K562 (cell line): ENCODE measurements around the gene SLC15A1. TPM values are rescaled to one million over a fixed set of nuclear protein-coding genes. Genes with fewer than 3 reads are reported as not detected.

Experiments
- ATAC-seq: fragments of 200-7000 bp; cut with Tn5 transposase; 3 replicates; pipeline ENCODE4 v1.9.1; 2020; ENCODE audit warnings: moderate library complexity
- BruUV-seq: library from RNA; stranded (reverse); fragments of 400-500 nt; replicated peaks from 2 replicates; lab custom pipeline; 2021; lab: Mats Ljungman, UMichigan
- CTCF ChIA-PET: fragments of 300-600 bp; formaldehyde crosslinking; extraction: SDS; loops from one replicate; lab custom pipeline; 2021; ENCODE audit warnings: low intra/inter-chr PET ratio; lab: Yijun Ruan, JAX
- POLR2A ChIA-PET: fragments of 300-600, 350-650 bp; sonication (Branson Sonifier 250); formaldehyde crosslinking; extraction: SDS; loops from one replicate; lab custom pipeline; 2021; ENCODE audit warnings: antibody characterized with exemption, inconsistent platforms; lab: Yijun Ruan, JAX
- DNase-seq, 4 experiments: peaks; one replicate each; pipeline versions ENCODE4 v3.0.0 to v3.0.0-alpha.2; 2011 to 2018; ENCODE audit warnings: low spot score in 3 of 4, mixed read lengths in 3 of 4; ENCODE audit errors: extremely low read depth in 1 of 4
- FAIRE-seq: peaks from 2 replicates; lab custom pipeline; 2011; peaks lifted over from hg19 to GRCh38; lab: Jason Lieb, UNC
- H2AFZ ChIP-seq: 2 replicates; pipeline ENCODE4 v1.6.0; 2011; ENCODE audit warnings: low read depth, low read length, control low read depth, inconsistent platforms
- H3K27ac ChIP-seq: fragments of 200-600 bp; 3 replicates; pipeline ENCODE4 v1.8.0; 2011; ENCODE audit warnings: low read depth, mild to moderate bottlenecking, control low read depth, inconsistent platforms, low read length, moderate library complexity, mixed read lengths; ENCODE audit errors: extremely low read depth
- H3K27me3 ChIP-seq, 2 experiments: fragments of 300-600 bp in 1 of 2; 2 replicates in 1 of 2; 3 replicates in 1 of 2; pipeline versions ENCODE4 v1.6.0 to v1.8.0; 2011; ENCODE audit warnings: inconsistent platforms in 2 of 2, low read length in 2 of 2, mild to moderate bottlenecking in 1 of 2, mixed read lengths in 1 of 2, moderate library complexity in 1 of 2; ENCODE audit not compliant: control insufficient read depth in 2 of 2, insufficient read depth in 2 of 2
- H3K36me3 ChIP-seq: fragments of 300-600 bp; 3 replicates; pipeline ENCODE4 v1.8.0; 2011; ENCODE audit warnings: mild to moderate bottlenecking, low read length, inconsistent platforms; ENCODE audit not compliant: control insufficient read depth, insufficient read depth
- H3K4me1 ChIP-seq, 2 experiments: fragments of 200-600 bp in 1 of 2; replicated peaks in 1 of 2; 2 replicates in 1 of 2; 3 replicates in 1 of 2; pipeline versions ENCODE4 v1.5.1 to v1.8.0; 2011; ENCODE audit warnings: inconsistent platforms in 2 of 2, low read length in 2 of 2, mild to moderate bottlenecking in 1 of 2, mixed read lengths in 1 of 2, moderate library complexity in 1 of 2; ENCODE audit not compliant: control insufficient read depth in 2 of 2, insufficient read depth in 2 of 2
- H3K4me2 ChIP-seq: 2 replicates; pipeline ENCODE4 v1.6.1; 2011; ENCODE audit warnings: low read length, control low read depth, inconsistent platforms, mixed read lengths; ENCODE audit not compliant: insufficient read depth
- H3K4me3 ChIP-seq: fragments of 200-600 bp; sonication (generic), shearing (Covaris generic); 2 replicates; pipeline ENCODE4 v1.5.1; 2016; ENCODE audit warnings: control low read depth, inconsistent platforms
- H3K79me2 ChIP-seq: fragments of 200-600 bp; 3 replicates; pipeline ENCODE4 v1.8.0; 2011; ENCODE audit warnings: low read length, inconsistent platforms; ENCODE audit not compliant: control insufficient read depth, insufficient read depth
- H3K9ac ChIP-seq, 2 experiments: 2 replicates each; pipeline versions ENCODE4 v1.6.0 to v1.6.1; 2011; ENCODE audit warnings: low read depth in 2 of 2, low read length in 2 of 2, control low read depth in 1 of 2, inconsistent platforms in 1 of 2, mild to moderate bottlenecking in 1 of 2, mixed read lengths in 1 of 2; ENCODE audit not compliant: insufficient read depth in 1 of 2
- H3K9me1 ChIP-seq: one replicate; pipeline ENCODE4 v1.6.0; 2011; ENCODE audit warnings: inconsistent platforms, mild to moderate bottlenecking, low read length, moderate library complexity; ENCODE audit not compliant: control insufficient read depth, insufficient read depth
- H3K9me3 ChIP-seq: replicated peaks from 2 replicates; pipeline ENCODE4 v1.5.1; 2011; ENCODE audit warnings: low read depth, low read length, inconsistent platforms; ENCODE audit not compliant: control insufficient read depth, insufficient read depth
- H4K20me1 ChIP-seq: replicated peaks from 2 replicates; pipeline ENCODE4 v1.6.1; 2011; ENCODE audit warnings: low read length, inconsistent platforms, mixed read lengths; ENCODE audit not compliant: control insufficient read depth, insufficient read depth
- ARNT ChIP-seq, 2 experiments: fragments of 450-650 bp; IDR thresholded peaks; 2 replicates each; pipeline ENCODE4 v1.6.1; 2016; ENCODE audit warnings: mild to moderate bottlenecking in 1 of 2
- ATF7 ChIP-seq: fragments of 450-650 bp; IDR thresholded peaks from 2 replicates; pipeline ENCODE4 v1.7.1; 2014; ENCODE audit warnings: mild to moderate bottlenecking, moderate library complexity
- C11orf30 ChIP-seq: fragments of 450-650 bp; IDR thresholded peaks from 2 replicates; pipeline ENCODE4 v1.6.1; 2016; ENCODE audit warnings: low read depth, mild to moderate bottlenecking
- CCAR2 ChIP-seq: fragments of 200-400 bp; formaldehyde crosslinking; IDR thresholded peaks from 2 replicates; pipeline ENCODE4 v1.6.1; 2017; ENCODE audit warnings: mild to moderate bottlenecking, low read depth, low read length
- E2F8 ChIP-seq: fragments of 450-650 bp; IDR thresholded peaks from 2 replicates; pipeline ENCODE4 v1.7.1; 2018; ENCODE audit warnings: mild to moderate bottlenecking, low read depth; ENCODE audit not compliant: partially characterized antibody
- EHMT2 ChIP-seq: fragments of 450-650 bp; IDR thresholded peaks from 2 replicates; pipeline ENCODE4 v1.6.1; 2018; ENCODE audit warnings: antibody characterized with exemption
- LARP7 ChIP-seq: fragments of 450-650 bp; IDR thresholded peaks from 2 replicates; pipeline ENCODE4 v1.6.1; 2016
- ZBTB8A ChIP-seq: fragments of 450-650 bp; IDR thresholded peaks from 2 replicates; pipeline ENCODE4 v1.6.1; 2018; ENCODE audit warnings: mild to moderate bottlenecking, moderate library complexity; ENCODE audit not compliant: partially characterized antibody
- ZNF143 ChIP-seq: sonication (generic); formaldehyde crosslinking; IDR thresholded peaks from 2 replicates; pipeline ENCODE4 v1.9.0; 2022; ENCODE audit warnings: mild to moderate bottlenecking, missing genetic modification reagents
- WGBS: fragments of 100-300 bp; shearing (Covaris generic); methylation state at CpG from one replicate; pipeline ENCODE4 v1.1.6; 2016; ENCODE audit warnings: low coverage, mixed read lengths; ENCODE audit not compliant: insufficient coverage; ENCODE audit errors: missing lambda C conversion rate; 5-methylcytosine and 5-hydroxymethylcytosine counted together
- in situ Hi-C: fragments of 300-500 bp; cut with MboI; formaldehyde crosslinking; loops from 4 replicates; pipeline ENCODE4 v1.15.0; 2018; ENCODE audit warnings: inconsistent platforms, mixed read lengths
- intact Hi-C: fragments of 100-400 bp; cut with micrococcal nuclease; formaldehyde crosslinking; loops from 2 replicates; pipeline ENCODE4 v1.14.2; 2022
- polyA plus RNA-seq, 8 experiments: library from polyadenylated mRNA; depleted of rRNA in 4 of 8; stranded (reverse) in 5 of 8; unstranded in 3 of 8; fragments of >200 nt; fragmentation: Nextera tagmentation in 2 of 8; fragmentation: Illumina TruSeq in 1 of 8; extraction: Ambion mirVana in 2 of 8; extraction: Trizol in 1 of 8; gene quantifications; 2 replicates each; pipeline versions ENCODE4 v1.2.1 to v1.2.3, GENCODE V29; 2011 to 2014; ENCODE audit warnings: inconsistent platforms in 1 of 8, missing spikeins in 1 of 8
- total RNA-seq, 7 experiments: library from RNA; depleted of rRNA in 6 of 7; stranded (reverse); fragments of >200 nt in 6 of 7; fragmentation: Illumina TruSeq in 2 of 7; extraction: Trizol in 2 of 7; gene quantifications; 2 replicates each; pipeline versions ENCODE4 v1.2.1 to v1.2.3, GENCODE V29; 2011 to 2021; ENCODE audit warnings: low replicate concordance in 1 of 7

SLC15A1 gene
- total and polyA plus RNA-seq, 9 of the 15 experiments (the other 6 are each of a cell fraction or from before 2014, with no cell fraction given): not detected

- H3K36me3 ChIP-seq: no peaks in the 10 kb centered on the region
- H3K4me1 ChIP-seq: no peaks in the 10 kb centered on the region
- H4K20me1 ChIP-seq: no peaks in the 10 kb centered on the region
- no peak overlapping the region for H3K4me2 ChIP-seq
- no TSS peak for BruUV-seq
- ATAC-seq (no peak), FAIRE-seq (no peak), DNase-seq (no peak)
- H3K27ac ChIP-seq: no peak overlapping the region
- CTCF ChIA-PET: no interaction called here
- H3K27me3 ChIP-seq: peaks cover 0 to 15% of the 10 kb centered on the region in 2 experiments; a peak in 4 of 5 replicates
- H3K9me1 ChIP-seq: no peaks in the 10 kb centered on the region
- TF ChIP-seq ATF7 (no peak), EHMT2 (no peak), E2F8 (no peak), CCAR2 (no peak), ZNF143 (CRISPR knock-in tag) (no peak), C11orf30 (no peak), ZBTB8A (no peak), ARNT (IDR thresholded peaks at IDR 0.05) (no peak), LARP7 (no peak)
- intact Hi-C loops: no loop called here
- 7% methylated on average over 7 of the region's 7 CpGs for WGBS
- no peaks in the 10 kb centered on the region for H3K9me3 ChIP-seq
- no peaks in the 10 kb centered on the region for H3K79me2 ChIP-seq
- H3K9ac ChIP-seq: no peak overlapping the region
- POLR2A ChIA-PET: no interaction called here
- in situ Hi-C loops: no loop called here
- no peak overlapping the region for H3K4me3 ChIP-seq
- H2AFZ ChIP-seq: no peak overlapping the region
These were observed 32.8 kb downstream of the SLC15A1 start for GRCh38 chr13:98719527-98720250.
